Body of pancreas (tissue), 4 donors: Measurements from ENCODE around the gene FST.

Experiments used
- CTCF ChIP-seq, 7 experiments: fragments of 450-650 bp in 4 of 7; fragments of 200-600 bp in 3 of 7; sonication (generic) in 3 of 7; IDR thresholded peaks; one replicate each; pipeline ENCODE4 v1.5.1; 2016 to 2019; ENCODE audit warnings: antibody characterized with exemption in 7 of 7
- POLR2A ChIP-seq, 3 donors: fragments of 450-650 bp; IDR thresholded peaks; one replicate each; pipeline ENCODE4 v1.6.1; 2016; ENCODE audit warnings: antibody characterized with exemption in 3 of 3, mild to moderate bottlenecking in 2 of 3

DNA sequence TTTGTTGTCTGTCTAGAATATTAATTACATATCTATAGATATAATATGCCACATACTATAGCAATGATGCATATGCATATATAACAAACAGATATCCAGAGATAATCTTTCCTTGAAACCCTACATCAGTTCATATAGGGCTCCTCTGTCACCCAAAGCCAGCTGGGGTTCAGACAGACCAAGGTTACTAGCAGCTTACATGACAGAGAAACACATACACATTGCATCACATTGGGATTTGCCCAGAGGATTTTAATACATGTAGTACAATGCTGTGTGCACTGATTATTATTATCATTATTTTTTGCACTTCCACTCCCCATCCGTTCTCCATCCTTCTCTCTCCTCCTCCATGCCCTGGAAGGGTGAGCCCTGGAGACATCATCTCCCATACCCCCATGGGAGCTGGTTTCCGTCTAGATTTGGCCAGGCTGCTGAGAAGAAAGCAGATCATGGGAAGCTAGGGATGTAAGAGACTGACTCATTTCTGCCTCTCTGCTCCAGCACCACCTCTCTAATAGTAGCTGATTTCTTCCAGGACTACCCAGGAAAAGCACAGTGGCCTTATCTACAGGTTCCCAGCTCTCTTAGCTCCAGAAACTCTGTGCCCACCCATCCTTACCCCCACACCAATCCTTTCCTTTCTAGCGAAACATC is 23.3 kb downstream of the FST start:
- TF ChIP-seq CTCF (IDR thresholded peaks at IDR 0.05) (no peak), POLR2A (IDR thresholded peaks at IDR 0.05) (no peak)
